ENCODE data around the gene DOCK2. TPM values are rescaled to one million over a fixed set of nuclear protein-coding genes. Genes with fewer than 3 reads are reported as not detected.

DOCK2 gene
- total and polyA plus RNA-seq, 2 experiments from 2014 or later = 6.5 to 10.4 TPM

GRCh38 chr5:170095646-170096045 is 458.6 kb downstream of the DOCK2 start:
- H3K36me3 ChIP-seq (ENCODE audit: low read depth) = no peaks in the 10 kb centered on the region
- no peak for TF ChIP-seq EZH2 (IDR thresholded peaks at IDR 0.05; ENCODE audit: insufficient read depth, poor library complexity, severe bottlenecking)
- no peak for TF ChIP-seq EZH2phosphoT487 (IDR thresholded peaks at IDR 0.05; ENCODE audit: insufficient read depth, low read depth)
- 0 out of 2 replicates have a peak, but pooled peaks cover 5% of the 10 kb centered on the region for H3K4me1 ChIP-seq (ENCODE audit: insufficient read depth)
- in situ Hi-C loops (cut with MboI) = loop anchor here (10.0 to 25.0 kb wide), 2 partner anchors 89 to 517 kb away; no protein-coding TSS in a partner anchor
- no peak overlapping the region for H3K27ac ChIP-seq
- H2AFZ ChIP-seq = no peak overlapping the region
- H3K4me3 ChIP-seq = no peak overlapping the region
- no peaks in the 10 kb centered on the region for H3K79me2 ChIP-seq (ENCODE audit: insufficient read depth)
- H3F3A ChIP-seq (ENCODE audit: insufficient read depth) = peaks cover 14% of the 10 kb centered on the region; the same call in 1 of the 2 replicates
- WGBS, 2 experiments (ENCODE audit: low coverage in 1 of 2, low lambda C conversion rate in 2 of 2, missing lambda C conversion rate in 2 of 2) = 34 to 48% methylated on average over 1 of the region's 1 CpG
- H4K20me1 ChIP-seq (ENCODE audit: insufficient read depth) = no peaks in the 10 kb centered on the region
- DNase-seq = no peak
- H3K4me2 ChIP-seq (ENCODE audit: unreplicated experiment) = no peak overlapping the region
- H3K9ac ChIP-seq = no peak overlapping the region
- H3K27me3 ChIP-seq (replicated peaks; ENCODE audit: insufficient read depth) = peaks cover 7% of the 10 kb centered on the region
- no peaks in the 10 kb centered on the region for H3K9me3 ChIP-seq (ENCODE audit: low read depth)
- H3K9me2 ChIP-seq (ENCODE audit: insufficient read depth) = no peaks in the 10 kb centered on the region

GRCh38 chr5:170097934-170098333 is 460.9 kb downstream of the DOCK2 start:
- Histone ChIP-seq H3K27me3 (replicated peaks; ENCODE audit: insufficient read depth) (no peaks in the 10 kb centered on the region; the same call in 1 of the 2 replicates), H3K9me3 (ENCODE audit: low read depth) (no peaks in the 10 kb centered on the region), H3K79me2 (ENCODE audit: insufficient read depth) (no peaks in the 10 kb centered on the region), H3K27ac (no peak overlapping the region), H3K9me2 (ENCODE audit: insufficient read depth) (no peaks in the 10 kb centered on the region), H3K4me3 (no peak overlapping the region), H3K9ac (no peak overlapping the region), H2AFZ (no peak overlapping the region), H3K4me2 (ENCODE audit: unreplicated experiment) (no peak overlapping the region), H4K20me1 (ENCODE audit: insufficient read depth) (no peaks in the 10 kb centered on the region), H3K36me3 (ENCODE audit: low read depth) (no peaks in the 10 kb centered on the region), H3F3A (ENCODE audit: insufficient read depth) (peaks cover 15% of the 10 kb centered on the region; the same call in 1 of the 2 replicates), H3K4me1 (ENCODE audit: insufficient read depth) (0 out of 2 replicates have a peak, but pooled peaks cover 6% of the 10 kb centered on the region)
- TF ChIP-seq EZH2 (IDR thresholded peaks at IDR 0.05; ENCODE audit: insufficient read depth, poor library complexity, severe bottlenecking) (no peak), EZH2phosphoT487 (IDR thresholded peaks at IDR 0.05; ENCODE audit: insufficient read depth, low read depth) (no peak)
- in situ Hi-C loops (cut with MboI) = loop anchor here (10.0 to 25.0 kb wide), 2 partner anchors 87 to 514 kb away; no protein-coding TSS in a partner anchor
- no peak for DNase-seq
- WGBS, 2 experiments (ENCODE audit: low coverage in 1 of 2, low lambda C conversion rate in 2 of 2, missing lambda C conversion rate in 2 of 2) = 87 to 89% methylated on average over 9 of the region's 9 CpGs

GRCh38 chr5:170100066-170100943 is 463.2 kb downstream of the DOCK2 start:
- Histone ChIP-seq H3F3A (ENCODE audit: insufficient read depth) (peaks cover 15% of the 10 kb centered on the region; the same call in 1 of the 2 replicates), H3K4me2 (ENCODE audit: unreplicated experiment) (peak overlapping the region; percentile 41), H2AFZ (no peak overlapping the region), H3K79me2 (ENCODE audit: insufficient read depth) (no peaks in the 10 kb centered on the region), H3K4me1 (ENCODE audit: insufficient read depth) (0 out of 2 replicates have a peak, but pooled peaks cover 6% of the 10 kb centered on the region), H3K27ac (no peak overlapping the region), H3K9me3 (ENCODE audit: low read depth) (no peaks in the 10 kb centered on the region), H3K4me3 (no peak overlapping the region), H3K36me3 (ENCODE audit: low read depth) (no peaks in the 10 kb centered on the region), H3K27me3 (replicated peaks; ENCODE audit: insufficient read depth) (no peaks in the 10 kb centered on the region), H4K20me1 (ENCODE audit: insufficient read depth) (no peaks in the 10 kb centered on the region), H3K9ac (no peak overlapping the region), H3K9me2 (ENCODE audit: insufficient read depth) (no peaks in the 10 kb centered on the region)
- TF ChIP-seq EZH2phosphoT487 (IDR thresholded peaks at IDR 0.05; ENCODE audit: insufficient read depth, low read depth) (no peak), EZH2 (IDR thresholded peaks at IDR 0.05; ENCODE audit: insufficient read depth, poor library complexity, severe bottlenecking) (no peak)
- peak; percentile 79 for DNase-seq
- in situ Hi-C loops (cut with MboI) = loop anchor here (25.0 kb wide), 1 partner anchor 312 kb away; no protein-coding TSS in a partner anchor
- WGBS, 2 experiments (ENCODE audit: low coverage in 1 of 2, low lambda C conversion rate in 2 of 2, missing lambda C conversion rate in 2 of 2) = 24 to 26% methylated on average over 13 of the region's 13 CpGs

- Histone ChIP-seq H3K79me2 (ENCODE audit: insufficient read depth) (no peaks in the 10 kb centered on the region), H3K9me3 (ENCODE audit: low read depth) (no peaks in the 10 kb centered on the region), H3K9me2 (ENCODE audit: insufficient read depth) (no peaks in the 10 kb centered on the region), H3K4me3 (no peak overlapping the region), H4K20me1 (ENCODE audit: insufficient read depth) (no peaks in the 10 kb centered on the region), H2AFZ (no peak overlapping the region), H3F3A (ENCODE audit: insufficient read depth) (peaks cover 15% of the 10 kb centered on the region; the same call in 1 of the 2 replicates), H3K9ac (no peak overlapping the region), H3K27me3 (replicated peaks; ENCODE audit: insufficient read depth) (peaks cover 4% of the 10 kb centered on the region; the same call in 1 of the 2 replicates), H3K4me1 (ENCODE audit: insufficient read depth) (0 out of 2 replicates have a peak, but pooled peaks cover 6% of the 10 kb centered on the region), H3K4me2 (ENCODE audit: unreplicated experiment) (no peak overlapping the region), H3K27ac (no peak overlapping the region), H3K36me3 (ENCODE audit: low read depth) (no peaks in the 10 kb centered on the region)
- 93 to 100% methylated on average over 1 of the region's 1 CpG for WGBS, 2 experiments (ENCODE audit: low coverage in 1 of 2, low lambda C conversion rate in 2 of 2, missing lambda C conversion rate in 2 of 2)
- in situ Hi-C loops (cut with MboI) = loop anchor here (25.0 kb wide), 1 partner anchor 309 kb away; no protein-coding TSS in a partner anchor
- no peak for TF ChIP-seq EZH2phosphoT487 (IDR thresholded peaks at IDR 0.05; ENCODE audit: insufficient read depth, low read depth)
- TF ChIP-seq EZH2 (IDR thresholded peaks at IDR 0.05; ENCODE audit: insufficient read depth, poor library complexity, severe bottlenecking) = no peak
- no peak for DNase-seq
Measured at GRCh38 chr5:170103447-170103846, 466.4 kb downstream of the DOCK2 start.
